SK-N-SH (cell line): ENCODE data around the gene TRIM23.

Experiments
- EZH2phosphoT487 ChIP-seq: fragments of 200-600 bp; sonication (generic); IDR thresholded peaks from 2 replicates; pipeline ENCODE4 v1.6.1; 2017; ENCODE audit warnings: low read depth, mixed run types, mild to moderate bottlenecking, antibody characterized with exemption, moderate library complexity, borderline replicate concordance
- MEF2A ChIP-seq: IDR thresholded peaks from 2 replicates; pipeline ENCODE4 v1.4.0; 2012; ENCODE audit warnings: low read depth, borderline replicate concordance
- MXI1 ChIP-seq: IDR thresholded peaks from 2 replicates; pipeline ENCODE4 v1.6.1; 2012; ENCODE audit warnings: mild to moderate bottlenecking, low read depth, low read length, improper control_type of control experiment

GRCh38 chr5:65640240-65640639 is 16.1 kb upstream of the TRIM23 start:
- TF ChIP-seq MEF2A (no peak), MXI1 (no peak), EZH2phosphoT487 (no peak)
